GM12873 (cell line): Measurements from ENCODE around the gene PPEF2.

Experiments used
- TF ChIP-seq, protein P1 (sequence below): IDR thresholded peaks from 2 replicates; pipeline ENCODE4 v1.5.1; 2012; ENCODE audit warnings: low read depth, mild to moderate bottlenecking, moderate library complexity, low read length, control low read depth; ENCODE audit not compliant: insufficient read depth; ENCODE audit errors: missing control alignments

PPEF2 gene

DNA sequence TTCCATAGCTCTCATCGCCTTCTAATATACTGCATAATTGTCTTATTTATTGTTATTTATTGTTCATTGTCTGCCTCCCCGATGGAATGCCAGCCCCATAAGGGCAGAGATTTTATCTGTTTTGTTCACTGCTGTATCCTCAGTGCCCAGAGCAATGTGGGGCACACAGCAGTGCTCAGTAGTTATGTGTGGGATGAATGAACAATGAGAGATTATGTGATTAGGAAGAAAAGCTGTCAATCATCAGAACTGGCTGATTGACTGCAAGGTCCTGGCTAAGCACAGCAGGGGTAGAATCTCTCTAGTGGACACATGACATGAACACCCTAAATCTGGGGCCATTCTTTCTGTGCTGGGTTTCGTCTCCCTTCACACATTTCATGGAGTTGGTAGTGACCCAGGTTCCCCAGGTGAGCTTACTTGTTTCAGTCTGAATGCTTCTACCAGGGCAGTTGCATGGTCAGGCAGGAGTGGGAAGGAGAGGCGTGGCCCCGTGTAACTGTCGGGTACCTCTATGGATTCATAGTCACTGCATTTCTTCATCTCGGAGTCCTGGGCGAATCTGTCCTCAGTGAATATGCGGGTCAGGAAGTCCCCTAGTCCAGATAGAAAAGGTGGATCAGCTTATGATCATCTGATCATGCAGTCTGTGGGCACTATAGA is 12.6 kb downstream of the PPEF2 start:
- TF ChIP-seq, protein P1, sequence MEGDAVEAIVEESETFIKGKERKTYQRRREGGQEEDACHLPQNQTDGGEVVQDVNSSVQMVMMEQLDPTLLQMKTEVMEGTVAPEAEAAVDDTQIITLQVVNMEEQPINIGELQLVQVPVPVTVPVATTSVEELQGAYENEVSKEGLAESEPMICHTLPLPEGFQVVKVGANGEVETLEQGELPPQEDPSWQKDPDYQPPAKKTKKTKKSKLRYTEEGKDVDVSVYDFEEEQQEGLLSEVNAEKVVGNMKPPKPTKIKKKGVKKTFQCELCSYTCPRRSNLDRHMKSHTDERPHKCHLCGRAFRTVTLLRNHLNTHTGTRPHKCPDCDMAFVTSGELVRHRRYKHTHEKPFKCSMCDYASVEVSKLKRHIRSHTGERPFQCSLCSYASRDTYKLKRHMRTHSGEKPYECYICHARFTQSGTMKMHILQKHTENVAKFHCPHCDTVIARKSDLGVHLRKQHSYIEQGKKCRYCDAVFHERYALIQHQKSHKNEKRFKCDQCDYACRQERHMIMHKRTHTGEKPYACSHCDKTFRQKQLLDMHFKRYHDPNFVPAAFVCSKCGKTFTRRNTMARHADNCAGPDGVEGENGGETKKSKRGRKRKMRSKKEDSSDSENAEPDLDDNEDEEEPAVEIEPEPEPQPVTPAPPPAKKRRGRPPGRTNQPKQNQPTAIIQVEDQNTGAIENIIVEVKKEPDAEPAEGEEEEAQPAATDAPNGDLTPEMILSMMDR, result no peak

DNA sequence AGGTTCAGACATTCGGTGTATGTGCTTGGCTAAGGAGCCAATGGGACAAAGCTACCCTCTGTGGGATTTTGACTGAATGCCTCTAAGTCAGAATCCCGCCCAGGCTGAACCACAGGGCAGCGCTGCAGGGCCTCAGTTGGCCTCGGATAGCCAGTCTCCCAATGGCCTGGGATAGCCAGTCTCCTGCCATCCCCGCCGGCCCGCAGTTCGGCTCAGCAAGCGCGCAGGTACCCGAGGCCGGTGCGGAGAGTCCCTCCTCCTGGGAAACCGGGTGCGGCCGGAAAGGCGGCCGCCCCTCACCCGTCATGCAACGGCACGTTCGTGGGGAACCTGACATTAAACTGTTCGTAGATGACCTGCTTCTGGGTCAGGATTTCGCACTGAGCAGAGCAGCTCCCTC is 16.1 kb downstream of the PPEF2 start:
- TF ChIP-seq, protein P1, result no peak

DNA sequence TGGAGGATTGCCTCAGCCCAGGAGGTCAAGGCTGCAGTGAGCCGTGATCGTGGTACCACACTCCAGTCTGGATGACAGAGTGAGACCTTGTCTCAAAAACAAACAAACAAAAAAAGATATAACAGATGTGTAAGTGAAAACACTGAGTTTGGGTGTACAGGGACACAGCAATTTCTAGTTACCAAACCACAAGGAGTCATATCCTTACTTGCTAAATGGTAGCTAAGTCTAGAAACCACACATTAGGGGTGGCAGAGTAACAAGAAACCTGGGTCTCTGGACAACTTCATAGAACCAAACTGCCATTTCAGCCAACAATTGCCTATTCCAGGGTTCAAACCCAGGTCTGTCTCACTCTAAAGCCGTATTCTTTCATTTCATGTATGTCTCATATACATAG is 20.8 kb downstream of the PPEF2 start:
- TF ChIP-seq, protein P1, result no peak

DNA sequence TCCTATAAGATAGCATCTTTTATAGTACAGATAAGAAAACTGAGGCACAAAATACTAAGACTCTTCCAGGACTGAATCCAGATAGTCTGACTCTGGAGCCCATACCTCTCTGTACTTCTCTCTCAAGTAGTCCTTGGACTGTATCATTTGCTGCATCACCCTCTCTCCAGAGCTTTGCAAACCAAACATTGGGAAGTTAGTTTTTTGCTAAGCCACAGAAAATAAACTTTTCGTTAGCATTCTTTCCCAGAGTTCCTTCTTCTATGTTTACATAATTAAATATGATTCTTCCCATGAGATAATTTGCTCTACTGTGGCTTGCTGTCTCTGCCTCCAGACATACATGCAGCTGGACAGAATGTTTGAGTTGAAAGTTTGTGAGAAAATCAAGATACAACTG is 22.0 kb downstream of the PPEF2 start:
- TF ChIP-seq, protein P1, result no peak

DNA sequence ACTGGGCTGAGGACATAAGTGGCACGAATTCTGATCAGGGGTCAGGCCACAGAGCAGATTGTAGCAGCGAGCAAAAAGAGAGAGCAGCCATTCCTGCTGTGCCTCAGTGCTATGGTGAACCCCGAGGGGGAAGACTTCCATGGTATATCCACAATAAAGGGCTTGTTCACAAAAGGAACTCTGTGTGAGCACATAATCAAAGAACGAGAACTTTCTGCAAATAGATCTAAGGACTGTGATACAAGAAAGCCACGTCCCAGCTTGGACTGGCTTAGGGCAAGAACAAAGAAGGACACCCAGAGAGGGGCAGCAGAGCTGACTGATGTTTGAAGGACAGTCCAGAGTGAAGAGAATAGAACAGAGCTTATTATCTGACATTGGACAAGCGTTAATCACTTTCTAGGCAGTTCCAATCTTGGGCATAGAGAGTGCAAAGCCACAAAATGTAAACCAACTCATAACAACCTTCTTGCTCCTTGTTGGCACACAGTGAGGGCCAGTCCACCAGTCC is 24.0 kb downstream of the PPEF2 start:
- TF ChIP-seq, protein P1, result no peak

DNA sequence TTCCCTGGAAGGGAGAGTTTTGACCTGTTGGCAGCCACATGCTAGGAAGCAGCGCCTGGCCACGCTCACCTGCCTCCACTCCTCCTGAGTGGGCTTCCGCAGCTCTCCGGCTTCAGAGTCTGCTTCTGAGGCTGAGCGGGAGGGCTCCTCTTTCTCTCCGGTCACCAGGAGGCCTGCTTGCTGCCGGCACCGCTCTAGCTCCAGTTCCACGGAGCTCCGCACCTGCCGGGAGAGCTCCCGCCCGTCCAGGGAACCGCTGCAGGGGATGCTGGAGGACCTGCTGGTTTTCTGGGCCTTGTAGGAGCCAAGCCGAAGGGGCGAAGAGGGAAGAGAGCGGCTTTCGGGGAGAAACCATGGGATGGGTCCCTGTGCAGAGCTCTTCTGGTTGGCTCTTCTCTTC is 26.0 kb downstream of the PPEF2 start:
- TF ChIP-seq, protein P1, result no peak

DNA sequence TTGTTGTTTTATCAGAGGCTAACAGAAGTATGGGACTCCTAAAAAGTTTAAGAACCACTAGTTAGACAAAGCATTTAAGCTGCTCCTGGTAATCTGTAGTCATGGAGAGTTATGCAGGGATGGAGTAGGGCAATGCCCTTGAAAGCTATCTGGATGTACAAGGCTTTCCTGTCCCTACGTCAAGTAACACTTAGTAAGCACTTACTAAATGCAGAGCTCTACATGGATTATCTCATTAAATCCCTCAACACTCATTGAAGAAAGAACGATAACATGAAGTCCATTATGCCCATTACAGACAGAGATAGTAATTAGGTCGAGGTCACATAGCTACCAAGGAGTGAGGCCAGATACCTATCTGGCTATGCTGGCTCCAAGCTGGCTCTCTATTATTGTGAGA is 33.2 kb downstream of the PPEF2 start:
- TF ChIP-seq, protein P1, result no peak

DNA sequence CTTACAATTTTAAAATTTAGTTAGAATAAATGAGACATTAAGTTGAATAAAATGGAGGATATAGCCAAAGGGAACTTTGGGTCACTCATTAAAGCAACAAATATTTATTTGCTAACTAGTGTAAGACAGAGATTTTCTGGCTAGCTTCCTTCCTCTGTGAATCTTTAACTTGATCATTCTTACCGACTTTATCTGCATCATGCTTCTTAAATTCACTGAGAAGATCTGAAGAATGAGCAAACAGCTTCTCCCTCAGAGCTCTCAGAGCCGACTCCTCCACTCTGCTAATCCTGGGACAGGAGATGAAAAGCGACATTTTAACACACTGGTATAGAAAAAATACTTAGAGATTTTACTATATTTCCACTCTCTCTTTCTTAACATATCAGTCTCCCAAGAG is 35.1 kb downstream of the PPEF2 start:
- TF ChIP-seq, protein P1, result no peak
